WTC11 (cell line): ENCODE results near the gene PAK1IP1.

Experiments used
- ATF1 ChIP-seq: sonication (generic); formaldehyde crosslinking; IDR thresholded peaks from 2 replicates; pipeline ENCODE4 v1.8.1; 2023; ENCODE audit warnings: mild to moderate bottlenecking, moderate library complexity, missing genetic modification reagents
- CTCF ChIP-seq: fragments of 200-600 bp; IDR thresholded peaks from 2 replicates; pipeline ENCODE4 v1.8.0; 2022; ENCODE audit warnings: antibody characterized with exemption
- JUN ChIP-seq: sonication (generic); formaldehyde crosslinking; IDR thresholded peaks from 2 replicates; pipeline ENCODE4 v1.8.0; 2023; ENCODE audit warnings: mild to moderate bottlenecking, missing genetic modification reagents
- ZNF232 ChIP-seq: sonication (generic); formaldehyde crosslinking; IDR thresholded peaks from 2 replicates; pipeline ENCODE4 v1.8.0; 2022; ENCODE audit warnings: mild to moderate bottlenecking, missing genetic modification reagents
- ZNF512 ChIP-seq: sonication (generic); formaldehyde crosslinking; IDR thresholded peaks from 2 replicates; pipeline ENCODE4 v1.8.1; 2022; ENCODE audit warnings: missing genetic modification reagents, borderline replicate concordance

- no peak for TF ChIP-seq CTCF
- no peak for TF ChIP-seq JUN (CRISPR knock-in tag)
- TF ChIP-seq ATF1 (CRISPR knock-in tag): no peak
- no peak for TF ChIP-seq ZNF232 (CRISPR knock-in tag)
- TF ChIP-seq ZNF512: no peak
These were observed 9.5 kb upstream of the PAK1IP1 start for GRCh38 chr6:10685092-10685915.
